Pons (tissue), 1 donor: ENCODE data around the gene MTHFR.
"Not testable (repeated sequence)": the region's sequence is repeated elsewhere in the genome, so short reads cannot be mapped to it uniquely, and the experiment has no call there.

Experiments used
- DNase-seq: peaks from one replicate; pipeline ENCODE4 v3.0.0-alpha.2; 2016; ENCODE audit warnings: low spot score

MTHFR gene

DNA sequence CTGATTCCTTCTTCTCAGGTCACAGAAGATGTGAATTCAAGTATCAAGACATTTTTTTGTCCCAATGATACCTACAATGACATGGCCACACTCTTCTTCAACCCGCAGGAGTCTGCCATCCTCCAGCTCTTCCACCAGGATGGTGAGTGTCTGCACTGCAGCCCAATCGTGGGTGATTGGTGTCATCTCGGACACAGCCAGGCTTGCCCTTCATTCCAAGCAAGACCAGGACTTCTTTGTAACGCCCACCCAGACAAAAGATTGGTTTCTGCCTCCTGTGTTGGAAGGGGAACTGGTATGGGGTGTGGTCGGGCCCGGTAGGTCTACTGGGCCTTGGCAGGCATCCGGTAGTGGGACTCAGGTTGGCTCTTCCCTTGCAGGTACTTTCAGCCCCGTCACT is 27.7 kb upstream of the MTHFR start:
- no peak for DNase-seq

DNA sequence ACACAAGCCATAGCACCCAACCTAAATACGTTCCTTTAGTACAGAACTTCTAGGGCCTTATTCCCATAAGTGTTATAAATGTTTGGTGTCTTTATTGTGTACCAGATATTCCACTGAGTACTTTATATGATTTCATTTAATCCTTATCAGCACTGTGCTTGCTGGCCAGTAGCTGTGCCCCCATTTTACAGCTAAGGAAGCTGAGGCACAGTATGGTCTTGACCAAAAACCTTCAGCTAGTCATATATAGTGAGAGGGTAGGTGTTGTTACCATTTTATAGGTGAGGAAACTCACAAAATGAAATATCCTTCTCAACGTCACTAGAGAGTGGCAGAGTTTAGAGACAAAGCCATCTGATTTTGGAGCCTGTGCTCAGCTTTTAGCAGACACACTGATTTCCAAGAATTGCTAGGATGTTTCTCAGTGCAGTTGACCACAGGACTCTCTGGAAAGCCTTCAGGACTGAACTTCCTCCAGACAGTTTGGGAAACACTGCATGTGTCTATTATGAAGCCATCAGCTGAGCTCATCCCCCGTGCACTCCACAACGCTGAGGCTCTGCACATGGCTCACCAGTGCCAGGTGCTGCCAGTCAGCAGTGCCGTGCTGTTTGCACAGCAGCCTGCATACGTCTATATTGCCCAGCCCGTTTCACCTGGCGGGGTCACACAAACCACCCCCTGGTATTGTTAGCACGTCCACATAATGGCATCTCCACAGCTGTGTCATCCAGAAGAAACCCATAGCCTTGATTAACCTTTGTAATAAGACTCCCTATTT is 26.4 kb upstream of the MTHFR start:
- no peak for DNase-seq

DNA sequence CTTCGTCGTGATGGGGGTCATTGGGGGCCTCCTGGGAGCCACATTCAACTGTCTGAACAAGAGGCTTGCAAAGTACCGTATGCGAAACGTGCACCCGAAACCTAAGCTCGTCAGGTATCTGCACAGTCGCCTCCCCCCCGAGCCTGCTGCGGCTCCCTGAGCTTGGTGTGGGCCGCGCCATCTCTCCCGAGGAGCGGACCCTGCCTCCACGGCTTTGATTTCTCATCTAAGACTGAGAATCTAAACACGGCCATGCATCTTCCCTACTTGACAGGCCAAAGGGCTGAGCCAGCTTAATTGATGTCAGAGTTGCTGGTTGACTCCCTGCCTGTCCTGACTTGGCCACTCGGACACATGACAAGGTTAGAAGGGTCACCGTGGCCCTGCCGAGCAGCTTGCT is 22.7 kb upstream of the MTHFR start:
- DNase-seq = no peak

DNA sequence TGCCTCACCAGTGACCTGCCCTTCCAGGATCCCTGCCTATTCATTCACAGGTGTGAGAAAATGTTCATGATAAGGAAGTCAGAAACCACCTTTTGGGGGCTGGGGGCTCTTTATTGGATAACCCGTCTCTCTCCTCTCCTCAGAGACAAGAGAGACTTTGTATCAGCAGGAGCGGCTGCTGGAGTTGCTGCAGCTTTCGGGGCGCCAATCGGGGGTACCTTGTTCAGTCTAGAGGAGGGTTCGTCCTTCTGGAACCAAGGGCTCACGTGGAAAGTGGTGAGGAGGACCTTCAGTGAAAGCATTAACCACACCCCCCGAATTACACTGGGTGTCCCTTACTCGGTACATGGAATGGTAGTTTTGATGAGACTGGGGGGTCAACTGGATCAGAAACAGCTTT is 21.2 kb upstream of the MTHFR start:
- DNase-seq = no peak

DNA sequence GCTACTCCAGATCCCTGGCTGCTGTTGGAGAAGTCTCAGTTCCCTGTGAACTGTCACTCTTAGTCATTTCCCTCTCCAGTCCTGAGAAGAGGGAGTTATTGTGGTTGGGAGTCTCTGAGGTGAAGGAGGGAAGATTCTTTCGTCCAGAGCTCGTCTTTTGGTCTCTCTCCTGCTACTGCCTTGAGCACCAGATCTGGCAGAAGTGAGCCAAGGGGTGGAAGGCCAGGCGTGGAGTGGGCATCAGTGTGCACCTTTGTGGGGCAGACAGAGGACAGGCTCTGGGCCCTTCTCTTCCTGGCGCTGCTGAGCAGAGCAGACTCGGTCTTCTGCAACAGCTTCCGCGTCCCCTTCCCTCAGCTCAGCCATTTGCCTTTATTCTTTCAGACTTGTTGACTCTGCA is 19.4 kb upstream of the MTHFR start:
- no peak for DNase-seq

DNA sequence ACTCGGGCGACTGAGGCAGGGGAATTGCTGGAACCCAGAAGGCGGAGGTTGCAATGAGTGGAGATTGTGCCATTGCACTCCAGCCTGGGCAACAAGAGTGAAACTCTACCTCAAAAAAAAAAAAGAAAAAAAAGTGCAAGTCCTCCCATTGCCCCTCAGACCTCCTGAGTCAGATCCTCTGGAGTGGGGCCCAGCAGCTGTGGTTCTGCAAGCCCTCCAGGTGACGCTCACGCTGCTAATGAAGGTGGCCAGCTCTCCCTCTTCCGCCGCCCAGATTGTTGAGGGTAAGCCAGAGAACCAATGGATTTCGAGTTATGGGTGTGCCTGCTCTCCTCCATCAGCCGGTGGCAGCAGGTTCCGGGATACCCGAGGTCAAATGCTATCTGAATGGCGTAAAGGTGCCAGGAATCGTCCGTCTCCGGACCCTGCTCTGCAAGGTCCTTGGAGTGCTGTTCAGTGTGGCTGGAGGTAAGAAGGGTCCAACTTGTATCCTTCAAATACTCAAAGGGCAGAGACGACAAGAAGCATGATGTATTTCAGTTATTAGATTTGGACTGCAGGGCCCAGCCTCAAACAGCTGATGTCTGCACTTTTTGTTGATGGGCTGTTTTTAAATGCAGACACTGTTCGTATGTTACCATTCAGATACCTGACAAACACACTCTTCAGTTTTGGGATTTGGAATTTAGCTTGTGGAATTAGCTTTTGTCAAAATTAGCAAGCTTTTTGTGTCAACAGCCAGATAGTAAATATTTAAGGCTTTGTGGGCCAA is 17.8 kb upstream of the MTHFR start:
- no peak for DNase-seq

DNA sequence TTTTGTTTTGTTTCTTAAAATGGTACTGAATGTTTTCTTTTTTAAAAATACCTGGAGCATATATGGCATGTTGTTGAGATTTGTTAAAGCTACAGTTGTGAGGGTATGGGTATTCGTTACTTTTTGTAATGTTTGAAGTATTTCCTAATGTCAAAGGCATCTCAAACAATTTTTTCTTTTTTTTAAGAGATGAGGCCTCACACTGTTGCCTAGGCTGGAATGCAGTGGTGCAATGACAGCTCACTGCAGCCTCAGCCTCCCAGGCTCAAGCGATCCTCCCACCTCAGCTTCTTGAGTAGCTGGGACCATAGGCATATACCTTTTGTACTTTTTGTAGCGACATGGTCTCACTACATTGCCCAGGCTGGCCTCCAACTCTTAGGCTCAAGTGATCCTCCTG is 16.3 kb upstream of the MTHFR start:
- DNase-seq = no peak

DNA sequence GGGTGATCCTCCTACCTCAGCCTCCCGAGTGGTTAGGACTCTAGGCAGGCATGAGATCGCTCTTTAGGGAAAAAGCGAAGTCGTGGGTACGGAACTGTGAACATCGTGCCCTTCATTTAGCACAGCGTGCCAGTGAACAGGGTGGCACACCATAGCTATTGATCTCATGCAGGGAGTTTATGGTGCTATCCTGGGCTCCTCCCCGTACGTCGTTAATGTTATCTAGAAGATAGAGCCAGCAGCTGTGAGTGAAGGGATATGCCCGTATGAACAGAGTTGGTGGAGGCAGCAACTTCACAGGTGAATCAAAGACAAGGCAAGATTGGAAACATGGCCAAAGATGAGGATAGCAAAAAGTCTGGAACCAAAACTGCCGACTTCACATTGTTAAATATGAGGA is 11.4 kb upstream of the MTHFR start:
- DNase-seq = no peak

DNA sequence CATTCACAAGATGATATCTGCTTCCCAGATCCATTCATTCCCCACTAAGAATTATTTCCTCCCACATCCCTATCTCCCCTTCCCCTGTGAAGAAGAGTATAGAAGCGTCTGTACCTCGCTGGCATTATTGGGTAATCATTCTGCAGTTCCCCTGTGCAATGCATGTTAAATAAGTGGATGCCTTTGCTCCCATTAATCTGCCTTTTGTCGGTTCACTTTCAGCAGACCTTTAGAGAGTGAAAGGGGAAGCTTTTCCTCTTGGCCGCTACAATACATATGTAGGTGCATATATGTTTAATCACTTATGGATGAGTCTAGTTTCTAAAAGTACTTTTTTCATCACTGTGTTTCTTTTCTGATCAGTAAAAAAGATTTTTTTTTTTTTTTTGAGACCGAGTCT is 7.3 kb upstream of the MTHFR start:
- DNase-seq = no peak

DNA sequence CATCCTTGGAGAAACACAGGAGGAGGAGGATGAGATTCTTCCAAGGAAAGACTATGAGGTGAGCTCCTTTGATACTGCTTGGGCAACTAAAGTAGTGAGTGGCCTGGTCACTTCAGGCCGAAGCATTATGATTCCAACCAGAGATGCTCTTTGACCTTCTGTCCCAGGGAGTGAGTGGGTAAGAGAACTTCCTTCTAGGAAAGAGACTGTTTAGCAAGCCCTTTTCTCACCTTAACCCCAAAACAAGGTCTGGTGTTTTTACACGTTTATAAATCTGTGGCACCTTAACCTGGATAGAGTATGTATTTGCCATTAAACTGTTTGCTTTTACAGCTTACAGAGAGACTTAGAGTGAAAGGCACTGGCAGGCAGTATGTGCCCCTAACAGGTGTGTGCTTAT is 1.4 kb upstream of the MTHFR start:
- DNase-seq = no peak

DNA sequence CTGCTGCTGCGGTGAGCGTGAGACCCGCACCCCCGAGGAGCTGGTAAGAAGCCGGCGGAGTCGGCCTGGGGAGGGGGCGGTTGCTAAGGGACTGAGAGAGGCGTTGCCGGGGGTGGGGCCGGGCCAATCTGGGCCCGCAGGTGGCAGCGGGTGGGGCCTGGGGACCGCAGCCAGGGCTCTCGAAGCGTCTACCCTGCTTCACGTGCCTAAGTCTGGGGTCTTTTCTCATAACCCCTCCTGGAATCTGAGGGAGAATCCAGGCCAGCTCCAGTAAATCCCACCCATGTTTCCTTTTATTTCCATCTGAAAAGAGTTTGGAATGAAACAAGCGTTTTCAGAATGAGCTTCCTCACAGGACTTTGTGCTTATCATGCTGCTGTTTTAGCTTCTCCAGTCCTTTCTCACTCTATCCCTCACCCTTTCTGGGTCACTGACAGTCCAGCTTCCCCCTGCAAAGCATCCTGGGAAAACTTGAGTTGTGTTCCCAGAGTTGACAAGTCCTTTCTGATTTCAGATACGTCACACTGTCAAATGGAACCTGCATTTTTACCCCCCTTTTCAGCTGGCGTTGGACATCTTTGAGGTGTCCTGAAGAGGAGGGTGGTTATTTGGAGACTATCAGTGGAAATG is 658 bp upstream of the MTHFR start:
- peak; percentile 80 for DNase-seq

DNA sequence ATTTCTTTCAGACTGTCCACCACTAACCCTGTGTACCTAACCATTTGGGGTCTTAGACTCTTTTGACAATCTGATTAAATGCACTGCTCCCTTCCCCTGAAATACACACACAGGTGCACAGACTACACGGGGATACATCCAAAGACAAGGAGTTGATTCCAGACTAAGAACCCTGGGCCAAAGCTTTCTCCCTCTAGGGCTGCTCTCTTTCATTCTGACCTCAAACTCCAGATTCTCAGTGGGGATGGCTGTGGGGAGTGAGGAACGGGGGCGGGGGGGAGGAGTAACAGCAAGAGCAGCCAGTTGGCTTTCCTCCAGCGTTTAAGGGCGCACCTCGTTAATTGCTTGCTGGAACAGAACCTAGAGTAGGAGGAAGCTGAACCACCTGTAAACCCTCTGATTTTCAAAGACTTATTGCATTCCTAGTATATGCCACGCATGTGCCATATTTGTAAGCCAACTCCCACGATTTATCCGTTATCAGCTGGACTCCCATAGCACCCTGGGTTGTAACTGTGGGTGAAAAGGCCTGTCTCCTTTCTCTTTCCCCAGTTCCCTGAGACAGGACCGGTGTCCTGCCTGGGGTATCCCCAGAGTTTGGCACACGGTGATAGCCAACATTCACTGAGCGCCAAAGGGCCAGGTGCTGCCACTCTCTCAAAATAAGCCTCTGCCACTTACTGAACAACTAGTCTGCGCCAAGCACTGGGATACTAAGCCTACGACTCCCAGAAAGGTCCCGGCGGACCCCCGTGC is 920 bp downstream of the MTHFR start:
- DNase-seq = no peak

DNA sequence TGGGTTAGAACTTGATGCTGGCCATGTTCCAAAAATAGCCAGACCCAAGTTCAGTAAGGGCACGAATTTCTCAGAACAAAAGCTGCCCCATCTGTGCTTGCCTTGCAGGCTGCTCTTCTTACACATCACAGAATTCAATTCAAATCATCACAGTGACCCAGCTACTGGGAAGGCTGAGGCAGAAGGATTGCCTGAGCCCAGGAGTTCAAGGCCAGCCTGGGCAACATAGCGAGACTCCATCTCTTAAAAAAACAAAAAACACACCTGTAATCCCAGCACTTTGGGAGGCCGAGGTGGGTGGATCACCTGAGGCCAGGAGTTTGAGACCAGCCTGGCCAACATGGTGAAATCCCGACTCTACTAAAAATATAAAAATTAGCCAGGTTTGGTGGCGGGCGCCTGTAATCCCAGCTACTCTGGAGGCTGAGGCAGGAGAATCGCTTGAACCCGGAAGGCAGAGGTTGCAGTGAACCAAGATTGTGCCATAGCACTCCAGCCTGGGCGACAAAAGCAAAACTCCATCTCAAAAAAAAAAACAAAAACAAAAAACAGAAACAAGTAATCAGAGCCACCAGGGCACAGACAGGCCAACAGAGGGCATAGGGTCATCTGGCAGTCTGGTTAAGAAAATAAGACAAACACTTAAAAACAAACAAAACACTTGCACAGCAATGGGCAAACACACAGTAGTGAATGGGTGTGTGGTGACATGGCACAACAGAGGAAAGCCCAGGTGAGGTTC is 1.7 kb downstream of the MTHFR start:
- not testable (repeated sequence) for DNase-seq

DNA sequence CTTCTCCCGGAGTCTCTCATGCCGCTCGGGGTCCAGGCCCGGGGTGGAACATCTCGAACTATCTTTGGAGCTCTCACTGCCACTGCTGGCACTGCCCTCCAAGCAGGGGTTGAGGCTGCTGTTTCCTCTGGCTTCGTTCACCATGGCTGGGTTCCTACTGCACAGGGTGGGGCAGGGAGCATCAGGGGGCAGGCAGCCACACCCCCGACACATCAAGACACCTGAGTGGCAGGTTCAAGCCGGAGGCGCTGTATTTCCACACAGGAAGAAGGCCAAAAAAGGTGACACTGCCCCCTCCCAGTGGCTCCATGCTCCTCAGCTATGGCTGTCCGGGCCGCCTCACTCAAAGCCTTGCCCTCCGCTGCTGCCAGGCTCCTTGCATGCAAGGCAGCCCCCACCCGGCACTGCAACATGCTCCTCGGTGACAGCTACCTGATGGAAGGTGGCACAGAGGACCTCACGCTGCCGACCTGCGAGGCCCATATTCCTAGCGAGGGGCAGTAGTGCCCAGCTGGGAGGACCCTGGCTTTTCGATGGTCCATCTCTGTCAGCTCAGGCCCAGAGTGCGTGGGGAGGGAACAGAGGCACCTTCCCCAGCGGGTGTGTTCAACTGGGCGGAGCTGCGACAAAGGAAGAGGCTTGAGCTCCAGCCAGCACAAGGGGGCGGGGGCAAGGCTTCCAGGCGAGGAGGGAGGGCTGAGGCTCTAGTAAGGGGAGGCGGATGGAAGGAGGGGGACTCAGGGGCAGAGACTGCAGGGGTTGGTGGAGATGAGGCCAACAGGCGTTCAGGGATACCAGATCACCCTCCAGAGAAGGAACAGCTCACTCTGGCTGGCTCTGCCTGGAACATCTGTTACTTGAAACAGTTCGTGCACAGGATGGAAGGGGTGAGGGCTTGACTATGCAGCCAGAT is 2.5 kb downstream of the MTHFR start:
- DNase-seq = peak; percentile 73

DNA sequence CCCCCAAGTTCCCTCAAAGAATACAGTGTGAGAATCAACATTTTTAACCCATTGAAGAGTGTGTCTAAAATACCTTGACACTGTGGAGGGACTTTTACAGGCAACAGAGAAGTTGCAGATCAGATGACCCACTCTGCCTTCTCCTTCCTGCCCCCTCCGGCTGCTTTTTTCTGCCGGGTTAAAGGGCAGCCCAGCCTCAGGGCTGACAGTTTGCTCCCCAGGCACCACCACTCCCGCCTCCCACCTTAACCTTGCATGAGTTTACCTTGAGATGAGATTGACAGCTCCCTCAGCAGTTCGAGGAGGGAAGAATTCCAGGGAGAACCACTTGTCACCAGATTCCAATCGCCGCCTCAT is 3.2 kb downstream of the MTHFR start:
- DNase-seq = no peak

DNA sequence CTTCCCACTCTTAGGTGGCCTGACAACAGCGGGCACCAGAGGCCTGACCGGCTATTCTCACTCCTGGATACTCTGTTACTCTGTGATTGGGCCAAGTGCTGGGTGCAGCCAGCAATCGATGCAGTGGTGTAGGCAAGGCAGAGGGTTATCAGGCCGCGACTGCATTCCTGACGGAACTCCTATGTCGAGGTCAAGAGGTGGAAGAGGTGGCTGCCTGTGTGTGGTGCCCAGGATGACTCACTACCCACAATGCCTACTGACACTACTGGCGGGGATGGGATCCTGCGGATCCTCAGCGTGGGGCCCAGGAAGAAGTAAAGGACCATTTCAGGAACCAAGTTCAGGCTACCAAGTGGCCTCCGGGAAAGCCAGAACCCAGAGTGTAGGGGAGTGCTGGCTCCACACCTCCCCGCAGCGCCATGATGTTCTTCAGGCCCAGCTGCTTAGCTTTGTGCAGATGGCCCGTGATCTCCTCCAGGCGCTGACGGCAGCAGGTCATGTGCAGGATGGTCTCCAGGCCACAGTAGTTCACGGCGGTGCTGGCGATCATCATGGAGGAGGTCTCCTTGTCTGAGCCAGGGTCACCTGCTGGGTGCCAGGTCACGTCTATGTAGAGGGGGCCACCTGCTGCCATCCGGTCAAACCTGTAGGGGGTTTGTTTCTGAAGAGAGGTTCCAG is 4.9 kb downstream of the MTHFR start:
- no peak for DNase-seq

DNA sequence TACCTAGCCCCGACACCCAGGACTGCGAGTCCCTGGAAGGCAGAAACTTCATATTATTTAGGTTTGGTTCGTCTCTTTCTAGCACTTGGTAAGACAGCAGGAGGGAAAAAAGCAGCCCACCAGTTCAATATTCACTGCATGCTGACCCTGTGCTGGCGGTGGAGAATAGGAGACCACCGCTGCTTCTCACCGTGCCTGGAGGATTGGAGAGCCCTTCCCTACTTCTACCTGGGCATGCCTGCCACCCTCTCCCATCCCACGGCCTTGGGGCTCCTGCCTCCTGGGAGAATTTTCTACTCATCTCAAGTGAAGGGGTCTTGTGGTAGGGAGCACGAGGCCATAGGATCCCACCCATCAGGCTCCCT is 5.4 kb downstream of the MTHFR start:
- DNase-seq = no peak

DNA sequence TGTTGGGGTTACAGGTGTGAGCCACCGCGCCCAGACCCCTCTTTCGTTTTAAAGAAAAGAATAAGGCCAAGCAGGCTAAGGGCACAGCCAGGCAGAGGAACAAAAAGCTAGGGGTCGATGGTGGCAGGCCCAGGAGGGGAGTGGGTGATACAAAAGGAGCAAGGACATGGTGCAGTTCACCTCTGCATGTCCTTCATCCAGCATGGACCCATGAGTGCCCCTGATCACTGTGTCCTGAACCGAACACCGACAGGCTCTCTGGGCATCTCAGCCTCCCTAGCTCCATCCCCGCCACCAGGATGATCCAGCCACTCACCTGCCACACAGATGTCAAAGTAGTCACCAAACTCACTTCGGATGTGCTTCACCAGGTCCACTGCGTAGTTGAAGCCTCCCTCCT is 5.9 kb downstream of the MTHFR start:
- no peak for DNase-seq

DNA sequence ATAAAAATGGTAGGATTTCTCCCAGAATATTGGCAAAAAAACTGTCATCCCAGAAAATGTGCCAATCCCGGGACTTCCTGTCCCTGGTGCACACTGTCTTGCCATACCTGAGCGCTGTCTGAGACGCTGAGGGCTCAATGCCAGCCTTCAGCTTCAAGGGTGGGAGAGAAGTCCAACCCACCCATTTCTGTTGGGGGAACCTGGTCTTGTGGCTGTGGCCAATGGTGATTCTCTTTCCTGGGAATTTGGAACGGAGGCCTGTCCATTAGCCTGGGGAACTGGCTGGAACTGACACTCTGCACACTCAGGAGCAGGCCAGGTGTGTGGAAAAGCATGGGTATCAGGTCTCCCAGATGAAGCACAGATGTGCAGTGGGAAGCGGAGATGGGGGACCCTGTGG is 6.7 kb downstream of the MTHFR start:
- no peak for DNase-seq

DNA sequence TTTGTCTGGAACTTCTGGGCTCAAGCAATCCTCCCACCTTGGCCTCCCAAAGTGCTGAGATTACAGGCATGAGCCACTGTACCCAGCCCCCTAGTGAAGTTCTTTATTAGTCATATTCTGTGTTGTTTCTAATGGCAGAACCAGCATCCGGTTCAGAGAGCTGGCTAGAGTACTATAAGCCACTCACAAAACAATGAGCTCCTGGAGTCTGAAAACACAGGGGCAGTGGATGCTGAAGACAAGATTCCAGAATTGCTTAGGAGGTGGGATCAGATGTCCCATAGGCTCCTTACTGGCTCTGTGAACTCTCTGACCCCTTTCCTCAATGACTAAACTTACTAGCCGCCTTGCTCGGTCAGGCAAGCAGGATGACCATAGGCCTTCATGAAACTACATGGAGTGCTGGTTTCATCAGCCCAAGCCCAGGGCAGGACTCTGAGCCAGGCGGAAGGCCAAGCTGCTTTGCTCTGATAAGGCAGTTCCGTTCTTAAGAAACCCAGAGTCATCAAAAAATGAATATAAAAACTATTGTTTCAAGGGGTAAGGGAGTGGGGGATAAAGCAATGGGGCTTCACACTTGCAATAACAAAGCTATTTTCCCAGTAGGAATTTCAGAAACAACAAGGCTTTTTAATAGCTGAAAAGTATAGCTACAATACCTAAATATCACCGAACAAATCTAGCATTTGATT is 8.1 kb downstream of the MTHFR start:
- no peak for DNase-seq
